Esophagus squamous epithelium (tissue), 4 donors: Measurements from ENCODE around the gene IL20.

ENCODE experiments used
- CTCF ChIP-seq, 6 experiments: fragments of 450-650 bp in 4 of 6; fragments of 200-600 bp in 2 of 6; sonication (generic) in 2 of 6; IDR thresholded peaks; one replicate each; pipeline ENCODE4 v1.5.1; 2016 to 2019; ENCODE audit warnings: antibody characterized with exemption in 6 of 6, mild to moderate bottlenecking in 4 of 6, moderate library complexity in 4 of 6
- POLR2A ChIP-seq, 4 donors: fragments of 450-650 bp; IDR thresholded peaks; one replicate each; pipeline ENCODE4 v1.6.1; 2017; ENCODE audit warnings: antibody characterized with exemption in 4 of 4, mild to moderate bottlenecking in 4 of 4, moderate library complexity in 3 of 4

DNA sequence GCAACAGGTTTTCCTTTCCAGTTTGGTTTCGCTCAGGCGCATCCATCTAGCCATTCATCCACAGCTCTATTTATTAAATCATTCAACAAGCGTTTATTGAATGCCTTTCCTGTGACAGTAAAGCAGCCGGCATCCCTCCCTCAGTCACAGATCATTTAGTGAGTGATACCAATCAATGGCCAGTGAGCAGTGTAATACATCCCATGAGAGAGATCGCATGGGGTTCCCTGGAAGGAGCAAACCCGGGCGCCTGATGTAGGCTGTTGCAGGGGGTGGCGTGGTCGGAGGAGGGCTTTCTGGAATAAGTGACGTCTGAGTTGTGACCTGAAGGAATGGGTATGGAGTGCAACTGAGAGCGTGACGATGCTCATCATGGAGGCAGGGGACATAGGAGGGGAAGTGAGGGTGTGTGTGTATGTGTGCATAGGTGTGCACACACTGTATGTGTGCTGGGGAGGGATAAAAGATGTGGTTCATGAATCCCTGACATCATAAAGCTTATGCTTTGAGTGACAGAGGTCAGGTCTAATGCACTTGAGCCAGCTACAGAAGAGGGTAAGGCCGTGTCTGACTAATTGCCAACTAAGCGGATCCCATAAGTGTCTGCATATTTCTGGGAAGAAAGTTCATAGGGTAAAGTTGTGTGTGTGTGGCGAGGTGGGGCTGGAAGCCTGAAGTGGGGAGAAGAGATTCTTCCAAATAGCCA, 49.8 kb downstream of the IL20 start:
- no peak for TF ChIP-seq CTCF (IDR thresholded peaks at IDR 0.05)
- TF ChIP-seq POLR2A (IDR thresholded peaks at IDR 0.05), result no peak
